Measurements from ENCODE around the gene OGA. TPM values are rescaled to one million over a fixed set of nuclear protein-coding genes. Genes with fewer than 3 reads are reported as not detected.

The OGA gene
- total and polyA plus RNA-seq, 2 of the 8 experiments (the other 6 are each of a cell fraction or from before 2014, with no cell fraction given): 31.2 to 107 TPM

DNA sequence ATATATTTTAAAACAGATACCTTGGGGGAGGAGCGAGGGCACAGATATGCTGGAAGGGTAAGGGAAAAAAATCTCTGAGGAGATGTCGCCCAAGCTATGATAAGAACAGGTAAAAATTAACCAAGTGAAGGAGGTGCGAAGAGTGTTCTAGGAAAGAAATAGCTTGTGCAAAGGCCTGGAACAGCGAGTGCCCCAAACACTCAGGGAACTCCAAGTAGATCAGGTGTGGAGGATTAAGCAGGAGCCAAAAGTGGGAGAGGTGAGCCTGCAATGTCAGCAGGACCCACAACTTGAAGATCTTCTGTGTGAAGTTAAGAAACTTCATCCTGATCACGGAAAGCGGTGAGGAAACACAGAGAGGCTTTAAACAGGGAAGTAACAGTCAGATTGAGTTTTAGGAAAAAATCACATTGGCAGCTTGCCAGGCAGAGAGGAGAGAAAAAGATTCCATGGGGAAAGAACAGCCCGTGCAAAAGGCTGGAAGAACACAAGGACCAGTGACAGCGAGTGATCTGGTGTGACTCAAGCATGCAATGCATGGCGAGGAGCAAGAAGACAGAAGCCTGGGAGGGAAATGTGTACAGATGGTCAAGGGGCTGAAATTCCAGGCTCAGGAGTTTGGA is 73.1 kb downstream of the OGA start:
- H3K18ac ChIP-seq (ENCODE audit: extremely low read depth, low read length): no peak overlapping the region
- H2AK5ac ChIP-seq (ENCODE audit: low read depth, low read length): no peak overlapping the region
- no peak overlapping the region for H4K8ac ChIP-seq (ENCODE audit: extremely low read depth, insufficient read depth, low read length)
- H3K36me3 ChIP-seq (ENCODE audit: control insufficient read depth in 2 of 4, insufficient read depth in 4 of 4, low read length in 3 of 4): no peaks in the 10 kb centered on the region
- H3K79me1 ChIP-seq (ENCODE audit: low read depth, low read length): no peaks in the 10 kb centered on the region
- H3K4ac ChIP-seq (replicated peaks; ENCODE audit: insufficient read length, low read depth, low read length): no peak overlapping the region
- H3K23ac ChIP-seq (ENCODE audit: insufficient read length): no peak overlapping the region
- no peaks in the 10 kb centered on the region for H3K79me2 ChIP-seq (ENCODE audit: control insufficient read depth in 1 of 2, insufficient read depth in 2 of 2, low read length in 2 of 2)
- ChIA-PET POLR2A (ENCODE audit: partially characterized antibody) (interaction anchor here (1.2 kb wide), 1 partner anchor 18 kb away, joined by 3 read pairs; no protein-coding TSS in a partner anchor), CTCF (ENCODE audit: partially characterized antibody) (interaction anchor here (0.6 to 1.8 kb wide), 6 partner anchors 14 to 265 kb away, joined by 3 to 9 read pairs (median 4); partner anchors contain the start of gene NPM3)
- no peak overlapping the region for H2BK15ac ChIP-seq (ENCODE audit: low read length)
- H3K27ac ChIP-seq (ENCODE audit: low read depth, low read length): no peak overlapping the region
- 83% methylated on average over 9 of the region's 9 CpGs; no CpG with 5 or more reads in 1 of the 2 experiments for WGBS, 2 experiments (ENCODE audit: extremely low coverage in 1 of 2, insufficient coverage in 1 of 2, insufficient read length in 1 of 2, insufficient replicate concordance in 2 of 2, low coverage in 1 of 2, low lambda C conversion rate in 2 of 2, missing lambda C conversion rate in 1 of 2)
- H3K14ac ChIP-seq (ENCODE audit: insufficient read length): no peak overlapping the region
- no peak overlapping the region for H4K5ac ChIP-seq (ENCODE audit: insufficient read length, low read depth, low read length)
- no peaks in the 10 kb centered on the region for H3K9me3 ChIP-seq (ENCODE audit: insufficient read depth in 2 of 2, low read depth in 1 of 2, low read length in 1 of 2)
- H3K56ac ChIP-seq (replicated peaks; ENCODE audit: insufficient read length, low read depth, low read length): no peak overlapping the region
- FAIRE-seq (no peak), DNase-seq (ENCODE audit: low read depth in 1 of 2, low spot score in 2 of 2) (no peak)
- no peak overlapping the region for H3K9ac ChIP-seq (replicated peaks in 1 of 4; ENCODE audit: extremely low read depth in 1 of 4, low read depth in 3 of 4, low read length in 3 of 4)
- H2BK5ac ChIP-seq (ENCODE audit: low read depth, low read length): no peak overlapping the region
- H3K27me3 ChIP-seq (replicated peaks in 1 of 4; ENCODE audit: control insufficient read depth in 3 of 4, extremely low read depth in 1 of 4, insufficient read depth in 3 of 4, low read length in 3 of 4): peaks cover 0 to 2% (median 0%) of the 10 kb centered on the region in 4 experiments; a peak in 1 of 7 replicates
- no peak overlapping the region for H2BK12ac ChIP-seq (ENCODE audit: low read depth, low read length)
- H4K91ac ChIP-seq (replicated peaks; ENCODE audit: insufficient read length, low read length): no peak overlapping the region
- no peak overlapping the region for H3K4me3 ChIP-seq (ENCODE audit: extremely low read depth in 1 of 4, insufficient read depth in 2 of 4, low read depth in 3 of 4, low read length in 4 of 4)
- no peak overlapping the region for H2BK20ac ChIP-seq (ENCODE audit: low read length)
- no peak overlapping the region for H2BK120ac ChIP-seq (replicated peaks; ENCODE audit: low read depth, low read length)
- H3K4me1 ChIP-seq (replicated peaks in 1 of 4; ENCODE audit: control insufficient read depth in 3 of 4, insufficient read depth in 4 of 4, low read length in 3 of 4): peaks cover 0 to 6% (median 2%) of the 10 kb centered on the region in 4 experiments; a peak in 3 of 7 replicates
- H2AFZ ChIP-seq (ENCODE audit: low read length): no peak overlapping the region
- no peaks in the 10 kb centered on the region for H3K23me2 ChIP-seq (ENCODE audit: low read depth, low read length)
- no peak overlapping the region for H3K4me2 ChIP-seq (ENCODE audit: insufficient read depth in 1 of 2, low read depth in 2 of 2, low read length in 2 of 2)
- no peaks in the 10 kb centered on the region for H4K20me1 ChIP-seq (replicated peaks in 1 of 2; ENCODE audit: control insufficient read depth in 1 of 2, insufficient read depth in 2 of 2, low read length in 2 of 2)
- TF ChIP-seq POU5F1 (IDR thresholded peaks at IDR 0.05; ENCODE audit: low read depth, low read length) (no peak), SIRT6 (IDR thresholded peaks at IDR 0.05; ENCODE audit: low read length) (no peak), SP2 (IDR thresholded peaks at IDR 0.05; ENCODE audit: low read length) (no peak), SIN3A (conservative IDR thresholded peaks at IDR 0.05 in 1 of 2, IDR thresholded peaks at IDR 0.05 in 1 of 2; ENCODE audit: low read depth in 1 of 2, low read length in 2 of 2) (no peak), BCL11A (IDR thresholded peaks at IDR 0.05; ENCODE audit: low read depth in 2 of 2, low read length in 2 of 2) (no peak), HDAC6 (IDR thresholded peaks at IDR 0.05; ENCODE audit: low read depth, low read length) (no peak), JUND (IDR thresholded peaks at IDR 0.05; ENCODE audit: low read length) (no peak), CEBPB (IDR thresholded peaks at IDR 0.05; ENCODE audit: low read depth, low read length) (no peak)
- TF ChIP-seq, protein P1, sequence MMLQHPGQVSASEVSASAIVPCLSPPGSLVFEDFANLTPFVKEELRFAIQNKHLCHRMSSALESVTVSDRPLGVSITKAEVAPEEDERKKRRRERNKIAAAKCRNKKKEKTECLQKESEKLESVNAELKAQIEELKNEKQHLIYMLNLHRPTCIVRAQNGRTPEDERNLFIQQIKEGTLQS (IDR thresholded peaks at IDR 0.05; ENCODE audit: insufficient read depth, low read depth, low read length): no peak
- TF ChIP-seq, protein P2, sequence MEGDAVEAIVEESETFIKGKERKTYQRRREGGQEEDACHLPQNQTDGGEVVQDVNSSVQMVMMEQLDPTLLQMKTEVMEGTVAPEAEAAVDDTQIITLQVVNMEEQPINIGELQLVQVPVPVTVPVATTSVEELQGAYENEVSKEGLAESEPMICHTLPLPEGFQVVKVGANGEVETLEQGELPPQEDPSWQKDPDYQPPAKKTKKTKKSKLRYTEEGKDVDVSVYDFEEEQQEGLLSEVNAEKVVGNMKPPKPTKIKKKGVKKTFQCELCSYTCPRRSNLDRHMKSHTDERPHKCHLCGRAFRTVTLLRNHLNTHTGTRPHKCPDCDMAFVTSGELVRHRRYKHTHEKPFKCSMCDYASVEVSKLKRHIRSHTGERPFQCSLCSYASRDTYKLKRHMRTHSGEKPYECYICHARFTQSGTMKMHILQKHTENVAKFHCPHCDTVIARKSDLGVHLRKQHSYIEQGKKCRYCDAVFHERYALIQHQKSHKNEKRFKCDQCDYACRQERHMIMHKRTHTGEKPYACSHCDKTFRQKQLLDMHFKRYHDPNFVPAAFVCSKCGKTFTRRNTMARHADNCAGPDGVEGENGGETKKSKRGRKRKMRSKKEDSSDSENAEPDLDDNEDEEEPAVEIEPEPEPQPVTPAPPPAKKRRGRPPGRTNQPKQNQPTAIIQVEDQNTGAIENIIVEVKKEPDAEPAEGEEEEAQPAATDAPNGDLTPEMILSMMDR (IDR thresholded peaks at IDR 0.05; ENCODE audit: control extremely low read depth in 1 of 3, insufficient read depth in 1 of 3, low read depth in 1 of 3, low read length in 3 of 3): no peak

Data from H1 (cell line).